ENCODE results near the gene FPGS.
"Not testable (repeated sequence)": the region's sequence is repeated elsewhere in the genome, so short reads cannot be mapped to it uniquely, and the experiment has no call there.

The FPGS gene

GRCh38 chr9:127802576-127803443 lies at the start of gene FPGS:
Gene FPGS (plus strand): TSS chr9:127802882. CDS start chr9:127802925, 43 bp downstream.
- DNase-seq, result peak; percentile 40

GRCh38 chr9:127753148-127753547 lies 49.5 kb upstream of the FPGS start:
- no peak for DNase-seq

DNA sequence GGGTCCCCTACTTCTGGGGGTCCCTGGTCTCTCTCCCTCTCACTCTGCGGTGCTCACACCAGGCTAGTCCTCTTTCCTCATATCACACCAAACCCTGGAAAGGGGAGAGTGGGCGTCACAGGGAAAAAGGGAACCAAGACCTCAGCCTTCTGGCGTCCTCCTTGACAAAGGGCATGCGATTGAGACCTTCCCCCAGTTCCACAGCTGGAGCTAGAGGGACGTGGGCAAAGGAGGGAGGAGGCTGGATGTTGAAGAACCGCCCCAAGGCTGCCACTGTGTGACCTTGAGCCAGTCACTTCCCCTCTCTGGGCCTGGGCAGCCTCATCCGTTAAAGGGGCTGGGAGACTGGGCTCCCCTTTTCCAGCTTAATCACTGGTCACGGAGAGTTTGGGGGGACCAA lies 49.1 kb upstream of the FPGS start:
- no peak for DNase-seq

GRCh38 chr9:127754099-127755060 lies 48.3 kb upstream of the FPGS start:
- no peak for DNase-seq

DNA sequence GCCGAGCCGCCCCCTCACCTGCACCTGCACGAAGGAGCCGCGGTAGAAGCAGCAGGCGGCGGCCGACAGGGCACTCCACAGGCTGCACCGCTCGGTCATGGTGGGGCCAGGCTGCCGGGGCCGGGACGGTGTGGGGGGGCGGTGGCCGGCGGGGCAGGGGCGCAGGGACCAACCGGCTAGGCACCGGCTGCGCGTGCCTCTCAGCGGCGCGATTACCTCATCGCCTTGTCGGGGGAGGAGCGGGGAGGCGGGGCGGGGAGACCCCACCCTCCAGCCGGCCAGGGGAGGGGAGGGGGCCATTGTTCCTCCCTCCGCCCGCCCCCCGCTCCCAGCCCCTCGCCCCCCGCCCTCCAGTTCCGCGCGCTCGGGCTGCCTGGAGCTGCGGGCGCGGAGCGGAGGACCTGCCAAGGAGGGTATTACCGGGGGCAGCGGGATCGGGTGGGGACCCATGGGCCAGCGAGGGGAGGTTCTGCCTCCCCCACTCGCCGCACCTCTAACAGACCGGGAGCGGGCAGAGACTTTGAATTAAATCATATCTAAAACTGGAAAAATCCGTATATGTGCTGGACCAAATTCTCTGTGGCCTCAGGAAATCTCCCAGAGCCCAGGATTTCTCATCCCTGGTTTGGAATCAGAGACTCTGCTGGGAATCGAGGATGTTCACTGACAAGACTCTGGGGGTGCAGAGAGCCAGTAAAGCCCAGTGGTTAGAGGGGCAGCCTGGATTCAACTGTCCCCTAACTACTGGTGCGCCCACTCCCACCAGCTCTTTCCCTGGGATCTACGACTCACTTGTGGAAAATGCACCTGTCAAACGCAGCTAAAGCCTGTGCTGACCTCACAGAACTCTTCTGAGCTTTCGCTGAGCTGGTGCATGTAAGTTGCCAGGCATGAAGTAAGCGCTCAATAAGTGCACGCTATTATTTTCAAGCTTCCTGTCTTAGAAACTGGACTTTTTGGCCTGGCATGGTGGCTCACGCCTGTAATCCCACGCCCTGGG lies 47.3 kb upstream of the FPGS start:
- no peak for DNase-seq

- no peak for DNase-seq
Measured at GRCh38 chr9:127756233-127756632, 46.4 kb upstream of the FPGS start.

DNA sequence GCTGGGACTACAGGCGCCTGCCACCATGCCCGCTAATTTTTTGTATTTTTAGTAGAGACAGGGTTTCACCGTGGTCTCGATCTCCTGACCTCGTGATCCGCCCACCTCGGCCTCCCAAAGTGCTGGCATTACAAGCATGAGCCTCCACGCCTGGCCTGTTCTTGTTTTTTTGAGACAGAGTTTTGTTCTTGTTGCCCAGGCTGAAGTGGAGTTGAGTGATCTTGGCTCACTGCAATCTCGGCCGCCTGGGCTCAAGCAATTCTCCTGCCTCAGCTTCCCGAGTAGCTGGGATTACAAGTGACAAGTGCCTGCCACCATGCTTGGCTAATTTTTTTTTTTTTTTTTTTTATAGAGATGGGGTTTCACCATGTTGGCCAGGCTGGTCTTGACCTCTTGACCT lies 45.9 kb upstream of the FPGS start:
- not testable (repeated sequence) for DNase-seq

DNA sequence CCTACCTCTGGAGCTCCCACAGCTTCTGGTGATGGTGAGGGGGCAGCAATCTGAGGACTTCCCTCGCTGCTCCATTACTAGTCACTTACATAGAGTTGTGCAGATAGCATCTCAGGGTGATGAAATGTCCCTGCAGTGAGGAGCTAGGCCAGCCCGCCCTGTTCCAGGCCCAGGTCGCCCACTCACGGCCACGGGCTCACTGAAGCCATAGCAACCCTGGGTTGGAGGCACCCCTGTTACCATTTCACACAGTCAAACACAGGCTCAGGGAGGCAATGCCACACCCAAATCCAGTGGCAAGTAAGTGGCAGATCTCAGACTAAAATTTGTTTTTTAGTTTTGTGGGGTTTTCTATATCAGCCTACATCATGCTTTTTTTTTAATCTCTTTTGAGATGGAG lies 43.8 kb upstream of the FPGS start:
- no peak for DNase-seq

DNA sequence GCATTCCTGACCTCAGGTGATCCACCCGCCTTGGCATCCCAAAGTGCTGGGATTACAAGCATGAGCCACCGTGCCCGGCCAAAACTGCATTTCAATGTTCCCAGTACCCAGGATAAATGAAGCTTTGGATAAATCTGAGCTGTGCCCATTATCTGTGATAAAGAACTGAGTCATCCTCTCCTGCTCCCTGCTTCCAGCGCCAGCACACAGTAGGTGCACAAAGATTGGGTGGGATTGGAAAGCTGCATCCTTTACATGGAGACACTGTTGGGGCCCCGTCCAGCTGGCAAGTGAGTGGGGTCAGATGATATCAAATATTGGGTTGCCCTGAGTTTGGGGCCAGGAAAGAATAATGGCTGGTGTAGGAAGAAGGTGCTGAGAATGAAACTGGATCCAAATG lies 41.6 kb upstream of the FPGS start:
- no peak for DNase-seq

GRCh38 chr9:127761491-127761956 lies 41.2 kb upstream of the FPGS start:
- DNase-seq, result no peak

GRCh38 chr9:127762111-127762676 lies 40.5 kb upstream of the FPGS start:
- DNase-seq, result no peak

- DNase-seq, result no peak
Measured at GRCh38 chr9:127763918-127764384, 38.7 kb upstream of the FPGS start.

GRCh38 chr9:127765418-127765817 lies 37.3 kb upstream of the FPGS start:
- no peak for DNase-seq

- no peak for DNase-seq
Measured at GRCh38 chr9:127767410-127767809, 35.3 kb upstream of the FPGS start.

- no peak for DNase-seq
Measured at GRCh38 chr9:127767909-127768331, 34.8 kb upstream of the FPGS start.

DNA sequence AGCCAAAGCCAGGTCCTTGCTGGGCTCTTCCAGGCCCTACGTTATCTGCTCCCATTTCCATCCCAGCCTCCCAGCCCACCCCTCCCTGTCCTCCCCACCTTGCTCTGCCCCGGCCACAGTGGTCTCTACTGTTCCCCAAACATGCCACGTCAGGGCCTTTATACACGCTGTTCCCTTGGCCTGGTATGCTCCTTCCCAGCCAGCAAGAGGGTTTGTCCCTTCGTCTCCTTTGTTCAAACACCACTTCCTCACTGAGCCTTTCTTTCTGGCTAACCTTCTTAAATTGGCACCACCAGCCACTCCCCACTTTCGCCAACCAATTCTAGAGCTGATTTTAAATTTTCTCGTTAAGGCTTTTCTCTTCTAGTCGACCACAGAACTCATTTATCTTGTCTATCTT lies 34.0 kb upstream of the FPGS start:
- DNase-seq, result no peak

GRCh38 chr9:127769101-127769500 lies 33.6 kb upstream of the FPGS start:
- no peak for DNase-seq

- no peak for DNase-seq
Measured at GRCh38 chr9:127769929-127770582, 32.6 kb upstream of the FPGS start.

DNA sequence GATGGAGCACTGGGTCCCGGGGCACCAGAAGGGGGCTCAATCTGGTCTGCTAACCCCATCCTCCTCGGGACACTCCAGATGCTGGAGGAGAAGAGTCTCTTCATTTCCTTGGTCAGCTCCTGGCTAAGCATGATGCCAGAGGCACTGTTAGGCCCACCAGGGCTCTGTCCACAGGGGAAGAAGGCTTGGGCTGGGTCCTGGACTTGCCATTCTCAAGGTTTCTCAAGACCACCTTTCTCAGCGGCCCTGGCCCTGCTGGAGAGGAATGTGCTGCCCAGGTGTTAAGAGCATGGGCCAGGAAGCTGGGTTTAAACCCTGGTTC lies 32.1 kb upstream of the FPGS start:
- no peak for DNase-seq

- peak; percentile 98 for DNase-seq
Measured at GRCh38 chr9:127770905-127771569, 31.6 kb upstream of the FPGS start.
